Psoas muscle (tissue), 8 donors: ENCODE results near the gene KCNQ5. TPM values are rescaled to one million over a fixed set of nuclear protein-coding genes. Genes with fewer than 3 reads are reported as not detected.
A peak's percentile ranks its signal among the peaks of the same experiment; 100 is the strongest.

Source experiments
- ATAC-seq, 4 donors: fragments of 200-7000 bp; cut with Tn5 transposase; one replicate each; pipeline ENCODE4 v1.9.1; 2020; ENCODE audit warnings: moderate library complexity in 3 of 4, mild to moderate bottlenecking in 2 of 4
- DNase-seq, 2 donors: peaks; one replicate each; pipeline ENCODE4 v3.0.0-alpha.2; 2020
- H3K27ac ChIP-seq: fragments of 200-600 bp; one replicate; pipeline ENCODE4 v1.8.0; 2022
- H3K27me3 ChIP-seq, 3 donors: fragments of 200-600 bp in 1 of 3; one replicate each; pipeline versions ENCODE4 v1.6.1 to v1.8.0; 2013 to 2022; ENCODE audit warnings: low read length in 2 of 3, mild to moderate bottlenecking in 2 of 3, moderate library complexity in 1 of 3; ENCODE audit not compliant: insufficient read depth in 3 of 3
- H3K36me3 ChIP-seq, 2 donors: fragments of 200-600 bp in 1 of 2; one replicate each; pipeline versions ENCODE4 v1.6.1 to v1.8.0; 2013 to 2022; ENCODE audit warnings: low read depth in 1 of 2, mild to moderate bottlenecking in 1 of 2, moderate library complexity in 1 of 2; ENCODE audit not compliant: insufficient read depth in 1 of 2
- H3K4me1 ChIP-seq: fragments of 200-600 bp; one replicate; pipeline ENCODE4 v1.8.0; 2022
- H3K4me3 ChIP-seq: fragments of 200-600 bp; one replicate; pipeline ENCODE4 v1.8.0; 2022; ENCODE audit warnings: mild to moderate bottlenecking
- H3K9me3 ChIP-seq: fragments of 200-600 bp; one replicate; pipeline ENCODE4 v1.8.0; 2022
- WGBS, 3 donors: extraction: QIAGEN DNeasy Blood & Tissue Kit; methylation state at CpG; one replicate each; pipeline versions ENCODE4 v1.1.6 to v1.1.7; 2013; 5-methylcytosine and 5-hydroxymethylcytosine counted together
- intact Hi-C, 2 donors: fragments of 100-400 bp; cut with DNase I; formaldehyde crosslinking; loops; one replicate each; pipeline versions ENCODE4 v1.11.0 to v1.14.2; 2022
- polyA plus RNA-seq, 3 donors: library from polyadenylated mRNA; stranded (reverse); fragments of 200-250 nt; gene quantifications; one replicate each; pipeline ENCODE4 v1.2.3, GENCODE V29; 2013
- total RNA-seq, 4 donors: library from RNA; stranded (reverse); fragmentation: NEBNext Ultra II Directional in 2 of 4; extraction: Animal tissue kit (Norgen Biotek cat#: 25700) in 2 of 4; gene quantifications; one replicate each; pipeline versions ENCODE4 v1.2.1 to v1.2.4, GENCODE V29; 2021 to 2023
- TF ChIP-seq, protein P1 (sequence below): fragments of 200-600 bp; IDR thresholded peaks from one replicate; pipeline ENCODE4 v1.8.0; 2022; ENCODE audit warnings: antibody characterized with exemption
- donor health status: healthy with polysubstance abuse.
- donor health status: DM: no; HTN: no; CAD: no; lungs with moderate emphysema.
- donor health status: Bipolar disorder and iron deficiency.
- donor health status: healthy.
- donor health status: DM: yes; HTN: yes; CAD: no.
- donor health status: DM: no; HTN: no; CAD: no.
- donor health status: DM: no; HTN: no; CAD: no.
- donor health status: DM: yes; HTN: yes; CAD: no.

KCNQ5 gene
- total and polyA plus RNA-seq, 7 donors, result 4.4 to 90.7 (median 25.7) TPM

DNA sequence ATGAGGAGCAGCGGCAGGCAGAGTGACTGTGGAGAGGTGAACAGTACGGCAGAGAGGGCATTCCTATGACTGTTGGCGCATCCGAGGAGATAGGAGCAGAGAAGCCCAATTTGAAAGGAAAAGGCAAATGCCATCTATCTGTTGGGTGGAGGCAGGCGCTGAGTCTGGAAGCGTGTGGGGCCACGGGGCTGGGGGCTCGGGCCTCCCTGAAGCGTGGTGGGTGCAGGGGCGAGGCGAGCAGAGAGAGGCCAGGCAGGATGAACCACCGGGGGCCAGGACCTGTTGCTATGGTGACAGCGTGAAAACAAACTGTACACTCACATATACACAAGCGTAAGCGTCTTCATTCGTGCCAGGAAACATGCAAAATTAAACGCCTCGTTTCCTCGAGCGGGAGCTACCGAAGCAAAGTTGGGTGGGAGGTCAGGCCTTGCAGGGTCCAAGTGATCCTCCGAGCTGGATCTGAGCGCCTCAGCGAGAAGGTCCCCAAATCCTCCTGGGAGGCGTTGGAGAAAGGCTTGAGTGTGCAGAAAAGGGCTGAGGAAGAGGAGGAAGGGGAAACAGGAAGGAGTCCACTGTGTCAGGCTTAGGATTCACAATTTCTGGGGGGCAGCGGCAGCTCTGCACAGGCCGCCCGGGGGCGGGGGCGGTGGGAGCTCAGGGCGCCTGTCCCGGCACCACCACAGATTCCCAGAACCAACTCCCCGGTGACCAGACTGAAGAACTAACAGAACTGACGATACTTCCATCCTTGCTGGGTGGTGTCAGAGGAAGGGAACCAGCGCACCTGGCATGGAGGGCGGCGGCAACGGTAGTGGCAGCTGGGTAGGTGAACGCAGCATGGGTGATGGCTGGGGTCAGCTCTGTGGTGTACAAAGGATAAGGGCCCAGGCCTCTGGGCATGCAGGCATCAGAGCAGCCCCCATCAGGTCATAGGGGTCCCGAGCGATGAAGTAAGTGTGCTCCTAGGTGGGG, 535.2 kb downstream of the KCNQ5 start:
- no peaks in the 10 kb centered on the region for H3K36me3 ChIP-seq
- ATAC-seq (no peak), DNase-seq (no peak)
- H3K4me1 ChIP-seq, result no peaks in the 10 kb centered on the region
- no peaks in the 10 kb centered on the region for H3K9me3 ChIP-seq
- H3K27ac ChIP-seq, result no peak overlapping the region
- intact Hi-C loops, result no loop called here
- 92 to 94% (median 93%) methylated on average over 41 of the region's 41 CpGs for WGBS, 3 donors
- no peaks in the 10 kb centered on the region for H3K27me3 ChIP-seq
- TF ChIP-seq, protein P1, sequence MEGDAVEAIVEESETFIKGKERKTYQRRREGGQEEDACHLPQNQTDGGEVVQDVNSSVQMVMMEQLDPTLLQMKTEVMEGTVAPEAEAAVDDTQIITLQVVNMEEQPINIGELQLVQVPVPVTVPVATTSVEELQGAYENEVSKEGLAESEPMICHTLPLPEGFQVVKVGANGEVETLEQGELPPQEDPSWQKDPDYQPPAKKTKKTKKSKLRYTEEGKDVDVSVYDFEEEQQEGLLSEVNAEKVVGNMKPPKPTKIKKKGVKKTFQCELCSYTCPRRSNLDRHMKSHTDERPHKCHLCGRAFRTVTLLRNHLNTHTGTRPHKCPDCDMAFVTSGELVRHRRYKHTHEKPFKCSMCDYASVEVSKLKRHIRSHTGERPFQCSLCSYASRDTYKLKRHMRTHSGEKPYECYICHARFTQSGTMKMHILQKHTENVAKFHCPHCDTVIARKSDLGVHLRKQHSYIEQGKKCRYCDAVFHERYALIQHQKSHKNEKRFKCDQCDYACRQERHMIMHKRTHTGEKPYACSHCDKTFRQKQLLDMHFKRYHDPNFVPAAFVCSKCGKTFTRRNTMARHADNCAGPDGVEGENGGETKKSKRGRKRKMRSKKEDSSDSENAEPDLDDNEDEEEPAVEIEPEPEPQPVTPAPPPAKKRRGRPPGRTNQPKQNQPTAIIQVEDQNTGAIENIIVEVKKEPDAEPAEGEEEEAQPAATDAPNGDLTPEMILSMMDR, result no peak
- no peak overlapping the region for H3K4me3 ChIP-seq

DNA sequence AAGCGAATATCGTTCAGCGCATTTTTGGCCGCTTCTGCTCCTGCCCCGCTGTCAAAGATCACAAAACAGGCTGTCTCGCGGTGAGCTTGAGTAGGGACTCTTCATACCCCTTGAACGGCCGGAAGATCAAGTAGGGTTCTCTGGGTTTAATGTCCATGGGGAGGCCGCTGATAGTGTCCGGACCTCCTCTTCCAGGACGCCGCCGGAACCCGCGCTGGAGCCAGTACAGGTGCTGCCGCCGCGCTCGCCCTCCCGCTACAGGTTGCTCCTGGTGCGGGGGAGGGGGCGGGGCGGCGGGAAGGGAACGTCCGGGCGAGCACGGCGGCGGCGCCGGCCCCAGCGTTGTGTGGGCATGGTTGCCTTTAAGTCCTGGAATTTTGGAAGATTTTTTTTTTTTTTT, 536.0 kb downstream of the KCNQ5 start:
- no peaks in the 10 kb centered on the region for H3K36me3 ChIP-seq
- H3K4me1 ChIP-seq, result no peaks in the 10 kb centered on the region
- TF ChIP-seq, protein P1, result no peak
- no peaks in the 10 kb centered on the region for H3K27me3 ChIP-seq
- 91 to 95% (median 93%) methylated on average over 33 to 34 of the region's 34 CpGs for WGBS, 3 donors
- intact Hi-C loops, result no loop called here
- DNase-seq, result no peak
- H3K27ac ChIP-seq, result no peak overlapping the region
- no peaks in the 10 kb centered on the region for H3K9me3 ChIP-seq
- no peak for ATAC-seq
- no peak overlapping the region for H3K4me3 ChIP-seq

DNA sequence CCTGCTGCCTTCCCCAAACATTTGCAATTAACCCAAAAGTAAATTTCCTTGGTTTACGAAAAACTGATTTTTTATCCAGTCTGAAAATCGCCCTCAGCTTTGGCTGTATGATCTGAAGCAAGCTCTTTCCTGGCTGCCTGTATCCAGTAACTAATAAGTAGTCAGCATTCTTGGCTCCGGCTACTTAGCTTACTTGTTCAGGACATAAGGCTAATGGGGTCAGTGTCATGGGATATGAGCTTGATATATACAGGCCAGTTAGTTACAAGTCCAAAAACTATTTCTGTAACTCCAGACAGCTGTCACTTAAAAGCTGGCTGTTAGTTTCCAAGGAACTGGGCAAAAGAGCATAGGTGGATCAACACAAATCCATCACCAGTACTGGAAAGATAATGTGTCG, 547.2 kb downstream of the KCNQ5 start:
- ATAC-seq (peak; percentile 93 to 97 (median 96)), DNase-seq (no peak)
- 15 to 28% (median 20%) methylated on average over 4 of the region's 4 CpGs for WGBS, 3 donors
- TF ChIP-seq, protein P1, result no peak
- H3K27me3 ChIP-seq, result no peaks in the 10 kb centered on the region
- H3K9me3 ChIP-seq, result no peaks in the 10 kb centered on the region
- H3K4me1 ChIP-seq, result no peaks in the 10 kb centered on the region
- no peaks in the 10 kb centered on the region for H3K36me3 ChIP-seq
- H3K4me3 ChIP-seq, result peak overlapping the region; percentile 41
- peak overlapping the region; percentile 63 for H3K27ac ChIP-seq
- intact Hi-C loops, result no loop called here

DNA sequence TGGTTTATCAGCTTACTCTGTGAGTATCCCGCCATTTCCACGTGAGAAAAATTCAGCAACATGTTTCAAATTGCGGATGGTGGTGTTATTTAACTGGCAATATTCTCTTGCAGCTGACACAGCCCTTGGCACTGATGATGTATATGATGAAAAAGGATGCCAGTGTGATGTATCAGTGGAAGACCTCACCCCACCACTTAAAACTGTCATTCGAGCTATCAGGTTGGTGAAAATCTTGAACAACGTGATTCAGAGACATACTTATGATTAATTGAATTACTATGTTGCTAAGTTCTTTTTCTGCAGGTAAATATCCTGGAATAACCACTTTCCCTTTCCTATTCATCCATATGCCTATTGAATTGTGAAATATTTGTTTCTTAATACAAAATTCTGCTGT, 547.8 kb downstream of the KCNQ5 start:
- H3K36me3 ChIP-seq, result no peaks in the 10 kb centered on the region
- intact Hi-C loops, result no loop called here
- H3K27me3 ChIP-seq, result no peaks in the 10 kb centered on the region
- DNase-seq (no peak), ATAC-seq (peak; percentile 47 to 76 (median 64))
- peak overlapping the region; percentile 63 for H3K27ac ChIP-seq
- TF ChIP-seq, protein P1, result no peak
- 16 to 37% (median 28%) methylated on average over 5 of the region's 5 CpGs for WGBS, 3 donors
- no peaks in the 10 kb centered on the region for H3K4me1 ChIP-seq
- H3K4me3 ChIP-seq, result peak overlapping the region; percentile 41
- no peaks in the 10 kb centered on the region for H3K9me3 ChIP-seq
